ENCODE measurements around the gene KIF16B.

KIF16B gene

DNA sequence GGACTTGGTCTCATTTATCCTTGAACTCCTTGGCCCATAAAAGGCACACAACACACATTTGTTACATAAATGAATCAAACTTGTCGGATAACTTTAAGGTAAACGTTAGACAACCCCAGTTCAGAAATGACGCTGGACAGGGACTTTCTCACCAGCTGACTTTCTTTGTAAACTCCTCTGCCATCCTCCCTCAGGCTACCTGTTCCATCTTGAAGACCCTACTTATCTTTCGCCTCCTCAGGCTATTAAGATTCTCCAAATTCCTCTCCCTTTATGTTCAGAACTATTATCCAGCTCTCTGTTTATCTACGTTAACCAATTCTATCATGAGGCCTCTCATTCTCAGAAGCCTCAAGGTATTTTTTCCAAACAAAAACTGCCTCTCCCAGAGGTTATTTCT, 47.7 kb upstream of the KIF16B start:
- TF ChIP-seq POLR2AphosphoS5 (IDR thresholded peaks at IDR 0.05; ENCODE audit: low read depth, low read length) (no peak), TAF1 (IDR thresholded peaks at IDR 0.05; ENCODE audit: borderline replicate concordance, insufficient read depth, low read length) (no peak)

DNA sequence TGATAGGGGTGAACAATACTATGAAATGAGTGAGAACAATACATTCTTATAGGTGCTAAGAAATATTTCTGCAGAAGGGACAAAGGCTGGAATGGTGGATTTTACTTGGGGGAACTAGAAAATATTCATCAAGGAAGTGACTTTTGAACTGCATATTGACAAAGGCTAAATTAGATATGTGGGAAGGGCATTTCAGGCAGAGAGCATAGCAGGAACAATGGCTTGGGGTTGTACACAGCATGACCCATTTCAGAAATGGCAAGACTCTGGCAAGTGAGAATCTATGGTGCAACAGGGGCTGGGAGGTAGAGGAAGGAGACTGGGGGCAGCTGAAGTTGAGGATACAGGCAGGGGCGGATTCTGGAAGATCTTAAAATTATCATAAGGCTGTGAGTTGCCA, 46.7 kb upstream of the KIF16B start:
- TF ChIP-seq TAF1 (IDR thresholded peaks at IDR 0.05; ENCODE audit: borderline replicate concordance, insufficient read depth, low read length) (no peak), SIN3A (IDR thresholded peaks at IDR 0.05; ENCODE audit: borderline replicate concordance, insufficient read depth, low read length) (no peak)
- TF ChIP-seq, protein P1, sequence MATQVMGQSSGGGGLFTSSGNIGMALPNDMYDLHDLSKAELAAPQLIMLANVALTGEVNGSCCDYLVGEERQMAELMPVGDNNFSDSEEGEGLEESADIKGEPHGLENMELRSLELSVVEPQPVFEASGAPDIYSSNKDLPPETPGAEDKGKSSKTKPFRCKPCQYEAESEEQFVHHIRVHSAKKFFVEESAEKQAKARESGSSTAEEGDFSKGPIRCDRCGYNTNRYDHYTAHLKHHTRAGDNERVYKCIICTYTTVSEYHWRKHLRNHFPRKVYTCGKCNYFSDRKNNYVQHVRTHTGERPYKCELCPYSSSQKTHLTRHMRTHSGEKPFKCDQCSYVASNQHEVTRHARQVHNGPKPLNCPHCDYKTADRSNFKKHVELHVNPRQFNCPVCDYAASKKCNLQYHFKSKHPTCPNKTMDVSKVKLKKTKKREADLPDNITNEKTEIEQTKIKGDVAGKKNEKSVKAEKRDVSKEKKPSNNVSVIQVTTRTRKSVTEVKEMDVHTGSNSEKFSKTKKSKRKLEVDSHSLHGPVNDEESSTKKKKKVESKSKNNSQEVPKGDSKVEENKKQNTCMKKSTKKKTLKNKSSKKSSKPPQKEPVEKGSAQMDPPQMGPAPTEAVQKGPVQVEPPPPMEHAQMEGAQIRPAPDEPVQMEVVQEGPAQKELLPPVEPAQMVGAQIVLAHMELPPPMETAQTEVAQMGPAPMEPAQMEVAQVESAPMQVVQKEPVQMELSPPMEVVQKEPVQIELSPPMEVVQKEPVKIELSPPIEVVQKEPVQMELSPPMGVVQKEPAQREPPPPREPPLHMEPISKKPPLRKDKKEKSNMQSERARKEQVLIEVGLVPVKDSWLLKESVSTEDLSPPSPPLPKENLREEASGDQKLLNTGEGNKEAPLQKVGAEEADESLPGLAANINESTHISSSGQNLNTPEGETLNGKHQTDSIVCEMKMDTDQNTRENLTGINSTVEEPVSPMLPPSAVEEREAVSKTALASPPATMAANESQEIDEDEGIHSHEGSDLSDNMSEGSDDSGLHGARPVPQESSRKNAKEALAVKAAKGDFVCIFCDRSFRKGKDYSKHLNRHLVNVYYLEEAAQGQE (IDR thresholded peaks at IDR 0.05; ENCODE audit: insufficient read depth in 1 of 2, low read depth in 2 of 2, low read length in 2 of 2): no peak

DNA sequence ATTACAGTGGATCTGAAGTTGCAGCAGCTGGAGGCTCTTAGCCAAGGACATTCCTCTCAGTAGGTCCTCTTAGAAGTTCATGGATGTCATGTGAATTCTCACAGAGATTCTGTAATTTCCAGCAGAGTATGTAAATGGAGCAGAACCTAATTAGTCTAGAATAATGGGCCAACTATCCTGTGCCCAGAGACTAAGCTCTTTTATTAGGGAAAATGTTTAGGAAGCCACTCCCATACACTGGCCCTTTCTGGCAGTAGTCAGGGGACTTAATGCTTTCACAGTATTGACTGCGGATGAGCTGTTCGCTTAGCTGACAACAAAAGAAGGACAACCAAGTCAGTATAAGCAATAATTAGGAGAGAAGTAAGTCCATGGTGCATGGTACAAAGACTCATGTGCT, 43.8 kb upstream of the KIF16B start:
- TF ChIP-seq SIN3A (IDR thresholded peaks at IDR 0.05; ENCODE audit: borderline replicate concordance, insufficient read depth, low read length): no peak
- no peak for TF ChIP-seq TAF1 (IDR thresholded peaks at IDR 0.05; ENCODE audit: borderline replicate concordance, insufficient read depth, low read length)
- TF ChIP-seq, protein P1 (IDR thresholded peaks at IDR 0.05; ENCODE audit: insufficient read depth in 1 of 2, low read depth in 2 of 2, low read length in 2 of 2): no peak
- TF ChIP-seq FOXP2 (optimal IDR thresholded peaks at IDR 0.05; ENCODE audit: borderline replicate concordance, extremely low read depth, extremely low read length, insufficient read depth): no peak
- no peak for TF ChIP-seq POLR2AphosphoS5 (IDR thresholded peaks at IDR 0.05; ENCODE audit: low read depth, low read length)

DNA sequence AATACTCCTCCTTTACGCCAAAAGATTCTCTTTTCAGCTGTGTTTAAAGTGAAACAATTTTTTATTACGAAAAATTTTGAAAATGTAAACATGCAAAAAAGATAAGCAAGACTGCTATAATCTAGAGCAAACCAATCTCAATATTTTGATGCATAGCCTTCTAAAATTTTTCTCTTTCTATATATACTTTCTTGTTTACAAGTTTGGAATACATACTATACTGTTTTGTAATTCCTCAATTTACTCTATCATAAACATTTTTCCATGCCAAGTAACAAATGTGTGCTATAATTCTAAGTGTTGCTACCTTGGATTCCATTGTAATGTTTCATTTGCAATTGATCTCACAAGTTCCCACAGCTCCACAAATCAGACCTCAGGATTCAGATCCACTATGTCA, 43.1 kb upstream of the KIF16B start:
- TF ChIP-seq POLR2AphosphoS5 (IDR thresholded peaks at IDR 0.05; ENCODE audit: low read depth, low read length) (no peak), TAF1 (IDR thresholded peaks at IDR 0.05; ENCODE audit: borderline replicate concordance, insufficient read depth, low read length) (no peak), SIN3A (IDR thresholded peaks at IDR 0.05; ENCODE audit: borderline replicate concordance, insufficient read depth, low read length) (no peak), FOXP2 (optimal IDR thresholded peaks at IDR 0.05; ENCODE audit: borderline replicate concordance, extremely low read depth, extremely low read length, insufficient read depth) (no peak)
- TF ChIP-seq, protein P1 (IDR thresholded peaks at IDR 0.05; ENCODE audit: insufficient read depth in 1 of 2, low read depth in 2 of 2, low read length in 2 of 2): no peak

DNA sequence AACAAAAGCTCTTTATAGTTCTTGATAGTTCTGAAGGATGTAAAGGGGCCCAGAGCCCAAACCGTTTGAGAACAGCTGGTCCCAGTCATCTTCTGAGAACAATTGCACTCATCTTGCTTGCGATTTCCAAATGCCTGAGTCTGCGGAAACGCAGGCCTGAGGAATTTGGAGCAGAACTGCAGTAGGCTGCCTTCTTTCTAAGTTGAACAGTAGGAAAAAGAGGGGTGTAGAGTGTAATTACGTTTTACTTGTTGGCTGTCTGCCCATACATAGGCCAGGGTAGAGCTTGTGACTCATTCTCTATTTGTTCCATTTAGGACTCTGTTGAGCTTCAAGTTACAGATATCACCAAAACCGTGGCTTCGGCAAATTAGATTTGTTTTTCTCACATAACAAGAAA, 42.0 kb upstream of the KIF16B start:
- TF ChIP-seq POLR2AphosphoS5 (IDR thresholded peaks at IDR 0.05; ENCODE audit: low read depth, low read length) (no peak), SIN3A (IDR thresholded peaks at IDR 0.05; ENCODE audit: borderline replicate concordance, insufficient read depth, low read length) (no peak), TAF1 (IDR thresholded peaks at IDR 0.05; ENCODE audit: borderline replicate concordance, insufficient read depth, low read length) (no peak), FOXP2 (optimal IDR thresholded peaks at IDR 0.05; ENCODE audit: borderline replicate concordance, extremely low read depth, extremely low read length, insufficient read depth) (no peak)
- TF ChIP-seq, protein P1 (IDR thresholded peaks at IDR 0.05; ENCODE audit: insufficient read depth in 1 of 2, low read depth in 2 of 2, low read length in 2 of 2): no peak
